ENCODE data around the gene FOXP1.

Gene FOXP1

DNA sequence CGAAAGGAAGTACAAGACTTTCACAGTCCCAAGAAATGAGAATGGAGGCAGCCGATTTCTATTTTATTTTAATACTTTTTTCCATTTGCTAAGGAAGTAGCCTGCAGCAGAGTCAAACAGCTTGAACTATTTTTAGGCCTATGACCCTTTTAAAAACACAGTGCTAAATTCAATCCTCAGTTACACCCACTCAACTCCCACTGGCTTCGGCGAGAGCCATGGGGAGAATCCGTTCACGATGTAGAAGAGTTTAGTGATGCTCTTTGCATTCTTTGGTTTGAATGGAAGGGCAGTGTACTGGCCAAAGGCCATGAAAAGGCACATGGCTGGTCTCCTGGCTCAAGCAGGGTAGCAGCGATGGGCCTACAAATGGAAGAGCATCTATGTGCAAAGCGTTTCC lies 343.5 kb downstream of the FOXP1 start:
- DNase-seq (ENCODE audit: low spot score): no peak

DNA sequence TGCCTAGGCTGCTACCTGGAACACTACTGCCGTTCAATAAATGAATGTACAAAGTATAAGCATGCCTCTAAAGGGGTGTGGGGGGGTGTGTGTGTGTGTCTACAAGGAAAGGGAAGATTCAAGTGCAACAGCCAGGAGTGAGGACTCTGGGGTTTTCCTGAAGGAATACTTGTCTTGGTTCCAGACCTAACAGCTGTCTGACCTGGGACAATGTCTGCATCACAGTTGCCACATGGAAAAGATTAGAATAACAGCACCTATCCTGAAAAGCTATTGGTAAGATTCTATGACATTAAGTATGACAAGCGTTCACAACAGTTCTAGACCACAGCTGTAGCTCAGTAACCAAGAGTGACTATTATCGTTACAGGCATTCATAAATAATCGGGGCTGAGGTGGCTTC lies 345.2 kb downstream of the FOXP1 start:
- DNase-seq (ENCODE audit: low spot score): no peak

- no peak for DNase-seq (ENCODE audit: low spot score)
These were observed 345.9 kb downstream of the FOXP1 start for GRCh38 chr3:71237672-71238071.

GRCh38 chr3:71235846-71236245 lies 347.7 kb downstream of the FOXP1 start:
- no peak for DNase-seq (ENCODE audit: low spot score)

DNA sequence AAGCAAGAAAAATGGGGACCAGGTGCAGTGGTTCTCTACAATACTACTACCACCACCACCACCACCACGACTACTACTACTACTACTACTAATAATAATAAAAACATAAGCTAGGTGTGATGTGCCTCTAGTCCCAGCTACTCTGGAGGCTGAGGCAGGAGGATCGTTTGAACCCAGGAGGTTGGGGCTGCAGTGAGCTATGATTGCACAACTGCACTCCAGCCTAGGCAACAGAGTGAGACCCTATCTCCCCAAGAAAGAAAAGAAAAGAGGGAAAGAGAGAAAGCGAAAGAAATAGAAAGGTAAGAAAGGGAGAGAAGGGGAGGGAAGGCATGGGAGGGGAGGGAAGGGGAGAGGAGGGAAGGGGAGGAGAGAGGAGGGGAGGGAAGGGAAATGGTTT lies 350.6 kb downstream of the FOXP1 start:
- DNase-seq (ENCODE audit: low spot score): no peak

GRCh38 chr3:71232175-71232679 lies 351.3 kb downstream of the FOXP1 start:
- no peak for DNase-seq (ENCODE audit: low spot score)

DNA sequence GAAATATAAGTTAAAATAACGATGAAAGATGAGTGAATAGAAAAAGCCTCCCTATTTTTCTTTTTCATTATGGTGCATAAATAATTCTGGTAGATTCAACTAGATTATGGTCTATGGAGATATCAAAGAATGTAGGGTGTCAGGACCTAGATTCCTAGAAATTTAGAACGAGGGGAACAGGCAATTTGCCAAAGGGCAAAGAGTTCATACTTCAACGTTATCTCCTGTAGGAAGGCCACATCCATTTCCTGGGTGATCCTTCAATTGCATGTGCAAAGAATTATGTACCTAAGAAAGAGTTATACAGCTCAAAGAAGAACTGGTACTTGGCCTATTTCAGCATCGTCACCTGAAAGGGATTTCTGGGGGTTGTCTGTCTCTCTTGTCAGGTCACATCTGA lies 351.8 kb downstream of the FOXP1 start:
- no peak for DNase-seq (ENCODE audit: low spot score)

DNA sequence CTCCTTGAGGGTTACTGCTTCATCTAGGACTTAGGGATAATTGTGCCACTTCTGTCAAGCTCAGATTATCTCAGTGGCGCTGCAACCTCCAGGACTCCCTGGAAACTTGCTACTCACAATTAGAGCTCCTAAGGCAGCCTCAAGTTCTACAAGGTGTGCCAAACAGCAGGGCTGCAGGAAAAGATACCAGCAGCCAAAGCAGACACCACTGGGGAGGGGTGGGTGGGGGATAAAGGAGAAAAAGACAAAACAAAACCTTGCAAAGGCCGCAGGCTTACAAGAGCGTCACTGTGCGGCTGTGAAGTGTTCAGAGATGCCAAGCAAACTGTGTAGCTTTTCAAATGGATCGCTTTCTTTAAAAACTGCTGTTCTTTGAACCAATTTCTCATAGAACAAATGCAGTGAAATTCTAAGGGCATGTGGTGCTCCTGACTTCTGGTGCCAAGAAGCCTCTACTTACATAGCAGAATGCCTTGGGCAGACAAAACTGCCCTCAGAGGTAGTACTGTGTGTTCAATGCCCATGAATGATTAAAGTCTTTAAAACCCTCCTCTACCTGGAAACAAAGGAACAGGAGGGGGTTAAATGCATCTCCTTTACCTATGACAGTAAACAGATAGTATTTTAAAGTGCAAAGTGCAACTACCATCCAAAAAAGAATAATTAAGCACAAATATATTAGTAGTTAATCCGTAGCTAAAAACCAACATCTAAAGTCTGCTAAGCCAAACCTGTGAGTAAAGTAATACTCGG lies 353.4 kb downstream of the FOXP1 start:
- DNase-seq (ENCODE audit: low spot score): no peak

- no peak for DNase-seq (ENCODE audit: low spot score)
These were observed 355.2 kb downstream of the FOXP1 start for GRCh38 chr3:71228156-71228866.

- no peak for DNase-seq (ENCODE audit: low spot score)
These were observed 356.3 kb downstream of the FOXP1 start for GRCh38 chr3:71227270-71227661.

- no peak for DNase-seq (ENCODE audit: low spot score)
These were observed 356.8 kb downstream of the FOXP1 start for GRCh38 chr3:71226565-71227269.

DNA sequence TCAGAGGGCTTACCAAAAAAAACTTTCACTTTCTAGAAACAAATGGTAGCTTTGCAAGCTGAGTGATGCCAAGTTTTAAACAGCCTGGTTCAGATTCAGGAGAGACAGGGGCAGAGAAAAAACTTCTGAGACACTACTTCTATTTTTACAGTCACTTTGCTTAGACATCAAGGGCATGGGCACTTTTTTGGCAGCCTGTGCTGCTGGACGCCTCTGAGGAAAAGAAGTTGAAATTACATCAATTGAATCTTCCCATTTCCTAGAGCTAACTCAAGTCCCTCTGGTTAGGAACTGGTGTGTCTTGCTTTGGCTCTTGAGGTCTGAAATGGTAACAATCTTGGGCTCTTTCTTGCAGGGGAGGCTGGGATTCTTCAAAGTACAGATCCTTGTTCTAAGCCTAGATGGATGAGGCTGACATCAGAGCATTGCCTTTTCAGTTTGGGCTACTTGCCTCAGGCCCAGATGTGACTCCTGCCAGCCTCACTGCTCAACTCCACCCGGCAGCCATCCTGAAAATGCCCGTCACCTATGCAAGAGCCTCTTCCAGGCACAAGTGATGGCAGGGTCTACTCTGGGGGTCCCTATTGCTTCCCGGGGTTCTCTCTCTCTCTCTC lies 357.5 kb downstream of the FOXP1 start:
- DNase-seq (ENCODE audit: low spot score): peak; percentile 25

DNA sequence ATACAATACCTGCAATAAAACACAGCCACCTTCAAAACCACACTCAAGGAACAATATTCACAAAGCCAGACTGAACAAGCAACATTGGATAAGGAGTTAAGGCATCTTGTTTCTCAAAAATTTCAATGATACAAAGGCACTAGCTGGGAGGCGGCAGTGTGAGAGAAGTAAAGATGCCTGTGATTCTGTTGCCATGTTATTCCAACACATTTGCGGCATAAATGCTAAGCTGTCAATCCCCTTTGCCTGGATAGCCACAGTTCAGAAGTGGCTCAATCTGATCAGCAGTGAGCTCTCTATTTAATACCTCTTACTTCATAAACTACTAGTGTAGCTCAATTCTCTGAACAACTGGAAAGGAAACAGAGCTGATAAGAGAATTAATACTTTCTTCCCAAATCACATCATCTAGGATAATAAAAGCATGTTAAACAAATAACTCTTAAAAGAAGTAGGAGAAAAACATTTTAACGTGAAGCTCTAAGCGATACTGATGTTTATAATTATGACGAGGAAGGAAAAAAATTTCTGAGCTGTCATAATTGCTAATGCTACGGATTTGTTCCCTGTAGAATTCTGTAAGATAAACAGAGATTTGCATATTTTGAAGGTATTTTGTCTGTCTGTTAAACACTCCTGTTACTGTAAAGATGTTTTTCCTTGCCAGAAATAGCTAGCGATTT lies 358.4 kb downstream of the FOXP1 start:
- DNase-seq (ENCODE audit: low spot score): no peak

- DNase-seq (ENCODE audit: low spot score): no peak
These were observed 363.5 kb downstream of the FOXP1 start for GRCh38 chr3:71219744-71220638.

- DNase-seq (ENCODE audit: low spot score): no peak
These were observed 365.0 kb downstream of the FOXP1 start for GRCh38 chr3:71218508-71218907.

- DNase-seq (ENCODE audit: low spot score): no peak
These were observed 365.8 kb downstream of the FOXP1 start for GRCh38 chr3:71217640-71218222.

DNA sequence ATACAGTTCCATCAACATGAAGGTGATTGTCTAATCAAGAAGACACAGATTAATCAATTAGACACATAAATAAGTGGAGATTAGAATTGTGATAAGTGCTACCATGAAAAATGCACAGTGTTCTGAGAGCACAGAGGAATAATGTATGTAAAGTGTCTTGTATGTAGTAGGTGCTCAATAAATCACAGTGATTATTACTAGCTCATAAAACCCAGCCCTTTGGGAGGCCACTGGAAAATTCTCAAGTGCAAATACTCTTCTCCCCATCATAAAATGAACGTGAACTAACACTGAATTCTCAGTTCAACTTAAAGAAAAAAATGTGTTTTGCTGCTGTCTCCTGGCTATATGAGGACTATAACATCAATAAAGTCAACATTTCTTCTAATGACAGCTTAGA lies 368.2 kb downstream of the FOXP1 start:
- no peak for DNase-seq (ENCODE audit: low spot score)

DNA sequence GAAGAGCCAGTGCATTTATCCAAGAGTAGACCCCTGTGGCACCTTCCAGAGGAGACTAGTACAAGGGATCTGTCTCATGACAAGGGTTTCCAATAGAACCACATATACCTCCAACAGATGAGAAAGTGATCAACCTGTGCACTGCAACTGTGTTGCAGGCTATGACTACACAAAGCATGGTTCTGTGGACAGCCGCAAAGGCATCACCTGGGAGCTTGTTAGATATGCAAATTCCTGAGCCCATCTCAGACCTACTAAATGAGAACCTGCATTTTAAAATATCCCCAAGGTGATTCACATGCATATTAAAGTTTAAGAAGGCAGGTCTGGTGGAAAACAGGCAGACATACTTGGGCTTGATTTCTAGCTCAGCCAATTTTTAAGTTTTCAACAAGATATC lies 368.7 kb downstream of the FOXP1 start:
- no peak for DNase-seq (ENCODE audit: low spot score)

- DNase-seq (ENCODE audit: low spot score): no peak
These were observed 369.5 kb downstream of the FOXP1 start for GRCh38 chr3:71214016-71214415.

- no peak for DNase-seq (ENCODE audit: low spot score)
These were observed 372.4 kb downstream of the FOXP1 start for GRCh38 chr3:71211083-71211482.
